NCI-H460 (cell line): Measurements from ENCODE around the gene TMEM219. TPM values are rescaled to one million over a fixed set of nuclear protein-coding genes. Genes with fewer than 3 reads are reported as not detected.
"Not testable (repeated sequence)": the region's sequence is repeated elsewhere in the genome, so short reads cannot be mapped to it uniquely, and the experiment has no call there.

Experiments used
- DNase-seq: peaks from one replicate; pipeline ENCODE4 v3.0.0-alpha.2; 2016; ENCODE audit warnings: low read depth; ENCODE audit errors: extremely low read depth
- total RNA-seq: library from RNA; depleted of rRNA; stranded (reverse); fragments of >200 nt; shearing (Covaris generic); gene quantifications from 2 replicates; pipeline ENCODE4 v1.2.3, GENCODE V29; 2014; rRNA removed

The TMEM219 gene
- total RNA-seq, 1 experiment from 2014 or later: 67.8 TPM

- DNase-seq: no peak
Measured at GRCh38 chr16:30009990-30010843, 48.3 kb downstream of the TMEM219 start.

DNA sequence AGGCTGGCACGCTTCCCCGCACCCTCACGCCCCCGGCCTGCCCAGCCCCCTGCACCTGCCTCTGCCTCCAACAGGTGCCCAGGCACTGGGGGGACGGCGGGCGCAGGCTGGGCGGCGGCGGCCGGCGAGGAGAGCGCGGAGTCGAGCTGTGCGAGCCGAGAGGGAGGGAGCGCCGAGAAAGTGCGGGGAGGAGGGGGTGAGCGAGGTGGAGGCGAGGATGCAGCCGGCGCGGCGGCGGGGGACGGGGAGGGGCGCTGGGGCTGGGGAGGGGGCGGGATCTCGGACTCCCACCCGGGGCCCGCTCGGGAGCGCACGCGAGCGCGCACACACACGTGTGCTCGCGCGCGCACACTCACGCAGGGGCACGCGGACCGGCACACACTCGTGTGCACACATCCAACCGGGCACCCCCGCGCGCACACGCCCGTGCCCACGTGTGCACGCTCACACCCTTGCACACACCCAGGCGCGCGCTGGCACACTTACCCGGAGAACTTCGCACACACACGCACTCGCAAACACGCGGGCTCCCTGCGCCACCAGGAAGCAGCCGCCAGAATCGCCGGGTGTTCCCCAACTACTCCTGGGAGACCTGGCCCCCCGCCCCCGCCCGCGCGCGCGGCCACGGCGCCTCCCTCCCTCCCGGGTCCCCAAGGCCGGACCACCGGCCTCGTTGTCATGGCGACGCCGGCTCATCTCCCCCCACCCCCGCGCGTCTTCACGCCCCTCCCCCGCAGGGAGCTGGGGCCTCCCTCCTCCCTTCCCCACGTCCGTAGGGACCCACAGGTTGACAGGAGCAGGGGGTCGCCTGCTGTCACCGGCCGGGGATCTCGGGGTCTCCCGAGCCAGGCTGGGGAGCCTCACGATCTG is 49.2 kb downstream of the TMEM219 start, which contains the start of gene DOC2A:
TSS of gene DOC2A (minus strand) at position 184 of the 870 bp plus-strand sequence. CDS start 805 bp downstream, outside the sequence.
- DNase-seq: no peak

GRCh38 chr16:30011714-30012504 is 50.0 kb downstream of the TMEM219 start:
- no peak for DNase-seq

- DNase-seq: not testable (repeated sequence)
Measured at GRCh38 chr16:30012598-30012997, 50.7 kb downstream of the TMEM219 start.

DNA sequence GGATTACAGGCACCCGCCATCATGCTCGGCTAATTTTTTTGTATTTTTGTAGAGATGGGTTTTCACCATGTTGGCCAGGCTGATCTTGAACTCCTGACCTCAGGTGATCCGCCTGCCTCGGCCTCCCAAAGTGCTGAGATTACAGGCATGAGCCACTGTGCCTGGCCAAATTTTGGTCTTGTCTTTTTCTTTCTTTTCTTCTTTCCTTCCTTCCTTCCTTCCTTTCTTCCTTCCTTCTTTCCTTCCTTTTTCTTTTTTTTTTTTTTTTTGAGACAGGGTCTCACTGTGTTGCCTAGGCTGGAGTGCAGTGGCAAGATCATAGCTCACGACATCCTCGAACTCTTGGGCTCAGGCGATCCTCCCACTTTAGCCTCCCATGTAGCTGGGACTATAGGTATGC is 53.6 kb downstream of the TMEM219 start:
- DNase-seq: not testable (repeated sequence)

- DNase-seq: no peak
Measured at GRCh38 chr16:30016555-30017276, 54.8 kb downstream of the TMEM219 start.

DNA sequence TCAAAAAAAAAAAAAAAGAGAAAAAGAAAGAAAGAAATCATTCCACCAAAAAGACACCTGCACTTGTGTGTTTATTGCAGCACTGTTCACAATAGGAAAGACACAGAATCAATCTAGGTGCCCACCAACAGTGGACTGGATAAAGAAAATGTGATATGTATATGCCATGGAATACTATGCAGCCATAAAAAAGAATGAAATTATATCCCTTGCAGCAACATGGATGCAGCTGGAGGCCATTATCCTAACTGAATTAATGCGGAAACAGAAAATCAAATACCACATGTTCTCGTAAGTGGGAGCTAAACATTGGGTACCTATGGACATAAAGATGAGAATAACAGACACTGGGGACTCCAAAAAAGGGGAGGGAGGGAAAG is 55.4 kb downstream of the TMEM219 start:
- no peak for DNase-seq

- not testable (repeated sequence) for DNase-seq
Measured at GRCh38 chr16:30017937-30018336, 56.1 kb downstream of the TMEM219 start.

DNA sequence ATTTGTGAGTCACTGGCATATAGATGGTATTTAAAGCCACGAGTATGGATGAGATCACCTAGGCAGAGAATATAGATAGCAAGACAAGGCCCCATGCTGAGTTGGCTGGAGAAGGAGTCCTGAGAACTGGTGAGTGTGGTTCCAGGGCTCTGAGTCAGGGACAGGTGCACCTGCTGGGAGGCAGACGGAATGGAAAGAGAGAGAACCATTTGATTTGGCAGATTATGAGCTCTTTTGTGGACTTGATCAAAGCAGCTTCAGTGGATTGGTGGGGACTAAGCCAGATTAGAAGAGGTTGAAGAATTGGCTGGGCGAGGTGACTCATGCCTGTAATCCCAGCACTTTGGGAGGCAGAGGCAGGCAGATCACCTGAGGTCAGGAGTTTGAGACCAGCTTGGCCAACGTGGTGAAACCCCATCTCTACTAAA is 56.9 kb downstream of the TMEM219 start:
- no peak for DNase-seq

Other genes with a start within 250 kb of the TMEM219 start
- gene C16orf54, start 216.1 kb upstream of the TMEM219 start, total RNA-seq: not detected in 2 replicates
- not detected in 2 replicates for gene ZG16, start 183.8 kb upstream of the TMEM219 start, total RNA-seq
- 80.3 and 87.9 TPM in 2 replicates for gene KIF22, start 171.3 kb upstream of the TMEM219 start, total RNA-seq
- 206 and 220 TPM in 2 replicates for gene MAZ, start 155.6 kb upstream of the TMEM219 start, total RNA-seq
- 0.20 and 0.22 TPM in 2 replicates for gene PRRT2, start 149.9 kb upstream of the TMEM219 start, total RNA-seq
- gene PAGR1, start 145.9 kb upstream of the TMEM219 start, total RNA-seq: 23.3 and 25.8 TPM in 2 replicates
- gene MVP, start 141.6 kb upstream of the TMEM219 start, total RNA-seq: 32.9 and 35.9 TPM in 2 replicates
- gene CDIPT, start 98.9 kb upstream of the TMEM219 start, total RNA-seq: 65.5 and 69.3 TPM in 2 replicates
- gene SEZ6L2, start 62.5 kb upstream of the TMEM219 start, total RNA-seq: 14.7 and 18.7 TPM in 2 replicates
- gene ASPHD1, start 61.6 kb upstream of the TMEM219 start, total RNA-seq: 8.5 and 11.6 TPM in 2 replicates
- 20.1 and 24.0 TPM in 2 replicates for gene KCTD13, start 35.9 kb upstream of the TMEM219 start, total RNA-seq
- 20.4 and 22.0 TPM in 2 replicates for gene TAOK2, start 11.8 kb downstream of the TMEM219 start, total RNA-seq
- 12.2 and 15.0 TPM in 2 replicates for gene HIRIP3, start 33.5 kb downstream of the TMEM219 start, total RNA-seq
- 81.3 and 87.8 TPM in 2 replicates for gene INO80E, start 34.2 kb downstream of the TMEM219 start, total RNA-seq
- 0.61 and 1.1 TPM in 2 replicates for gene DOC2A, start 48.9 kb downstream of the TMEM219 start, total RNA-seq
- not detected in 2 replicates for gene C16orf92, start 61.1 kb downstream of the TMEM219 start, total RNA-seq
- gene TLCD3B, start 69.2 kb downstream of the TMEM219 start, total RNA-seq: 0.07 TPM in 1 of 2 replicates, not detected in the other
- 1,739 and 2,065 TPM in 2 replicates for gene ALDOA, start 103.7 kb downstream of the TMEM219 start, total RNA-seq
- gene PPP4C, start 113.9 kb downstream of the TMEM219 start, total RNA-seq: 72.1 and 81.6 TPM in 2 replicates
- 0.30 and 0.38 TPM in 2 replicates for gene TBX6, start 129.8 kb downstream of the TMEM219 start, total RNA-seq
- gene YPEL3, start 134.1 kb downstream of the TMEM219 start, total RNA-seq: 4.9 and 8.0 TPM in 2 replicates
- gene GDPD3, start 151.5 kb downstream of the TMEM219 start, total RNA-seq: 0.67 and 0.89 TPM in 2 replicates
- gene MAPK3, start 161.1 kb downstream of the TMEM219 start, total RNA-seq: 16.9 and 22.3 TPM in 2 replicates
- 0.64 TPM in 1 of 2 replicates, not detected in the other for gene CORO1A, start 221.5 kb downstream of the TMEM219 start, total RNA-seq
- gene BOLA2B, start 231.6 kb downstream of the TMEM219 start, total RNA-seq: 60.8 and 85.7 TPM in 2 replicates
- gene SLX1A, start 231.8 kb downstream of the TMEM219 start, total RNA-seq: 31.4 and 35.7 TPM in 2 replicates
- 2.8 and 4.4 TPM in 2 replicates for gene SULT1A3, start 237.2 kb downstream of the TMEM219 start, total RNA-seq